CD4-positive, alpha-beta T cell treated with Interleukin-6 for 4 hours (primary cell): ENCODE results near the gene OTUD4.

ENCODE experiments used
- DNase-seq: peaks from one replicate; pipeline ENCODE4 v3.0.0-alpha.2; 2020; ENCODE audit warnings: mixed read lengths

Gene OTUD4

GRCh38 chr4:145108128-145108527 is 72.3 kb downstream of the OTUD4 start:
- DNase-seq: no peak

DNA sequence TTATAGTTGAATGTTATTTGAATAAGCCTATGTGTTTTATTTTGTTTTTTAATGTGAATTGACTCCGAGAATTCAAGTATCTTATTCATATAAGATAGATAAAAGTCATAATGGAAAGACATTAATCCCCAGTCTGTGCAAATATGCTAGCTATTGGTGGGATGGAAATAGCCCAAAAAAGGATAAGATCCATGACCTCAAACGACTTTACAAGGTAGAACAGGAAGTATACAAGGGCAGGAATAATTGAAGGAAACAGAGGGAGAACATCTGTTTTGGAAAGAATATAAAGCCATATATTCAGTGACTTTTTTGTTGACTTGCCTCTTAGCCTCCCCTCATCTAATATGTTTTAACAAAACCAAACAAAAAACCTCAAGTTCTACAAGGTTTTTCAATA is 73.3 kb downstream of the OTUD4 start:
- DNase-seq: no peak

GRCh38 chr4:145103496-145103895 is 76.9 kb downstream of the OTUD4 start:
- DNase-seq: no peak

DNA sequence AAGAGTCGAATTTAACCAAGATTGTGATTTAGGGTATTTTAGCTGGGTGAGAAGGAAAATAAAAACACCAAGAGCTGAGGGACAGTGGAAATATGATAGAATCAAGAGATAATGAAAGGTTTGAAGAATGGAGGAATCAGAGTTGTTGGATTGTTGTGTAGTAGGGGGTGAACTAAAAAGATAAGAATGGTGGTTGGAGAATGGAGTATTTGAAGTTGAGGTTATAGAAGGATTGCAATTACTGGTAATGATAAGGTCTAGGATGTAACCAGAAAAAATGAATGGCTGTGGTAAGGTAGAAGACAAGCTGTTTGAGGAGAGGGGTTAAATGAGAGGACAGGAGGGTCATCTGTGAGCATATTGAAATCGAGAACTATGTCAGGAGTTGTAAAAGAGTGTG is 77.8 kb downstream of the OTUD4 start:
- no peak for DNase-seq

GRCh38 chr4:145101091-145101490 is 79.3 kb downstream of the OTUD4 start:
- DNase-seq: no peak

GRCh38 chr4:145099653-145100052 is 80.7 kb downstream of the OTUD4 start:
- DNase-seq: no peak

GRCh38 chr4:145098675-145099037 is 81.7 kb downstream of the OTUD4 start:
- peak; percentile 46 for DNase-seq

GRCh38 chr4:145097821-145098674 is 82.3 kb downstream of the OTUD4 start, which contains the start of the genes ABCE1 and ANAPC10:
Gene ABCE1 (plus strand): TSS chr4:145098311. CDS start chr4:145104413, 6,102 bp downstream.
Gene ANAPC10 (minus strand): TSS chr4:145098196. CDS start chr4:145096099, 2,097 bp downstream.
- DNase-seq: peak; percentile 96

DNA sequence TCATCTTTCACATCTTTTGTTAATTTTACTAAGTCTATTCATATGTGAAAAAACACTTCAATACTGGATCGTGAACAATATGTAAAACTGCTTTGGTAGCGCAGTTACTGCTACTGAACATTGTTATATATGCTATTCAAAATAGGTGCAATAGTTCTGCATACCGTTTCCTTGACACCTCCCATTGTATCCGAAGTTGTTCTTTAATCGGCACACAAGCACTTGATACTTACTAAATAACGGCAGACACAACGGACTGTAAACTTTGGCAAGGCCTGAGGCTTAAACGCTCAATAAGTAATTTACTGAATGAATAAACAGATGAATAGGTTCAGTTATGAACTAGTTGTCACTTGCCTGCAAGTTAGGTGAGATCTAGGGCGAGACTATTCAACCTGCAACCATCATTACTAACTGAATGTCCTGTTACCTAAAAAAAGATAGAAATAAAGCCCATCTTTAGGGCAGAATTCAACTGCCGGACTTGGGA is 83.0 kb downstream of the OTUD4 start:
- DNase-seq: no peak

DNA sequence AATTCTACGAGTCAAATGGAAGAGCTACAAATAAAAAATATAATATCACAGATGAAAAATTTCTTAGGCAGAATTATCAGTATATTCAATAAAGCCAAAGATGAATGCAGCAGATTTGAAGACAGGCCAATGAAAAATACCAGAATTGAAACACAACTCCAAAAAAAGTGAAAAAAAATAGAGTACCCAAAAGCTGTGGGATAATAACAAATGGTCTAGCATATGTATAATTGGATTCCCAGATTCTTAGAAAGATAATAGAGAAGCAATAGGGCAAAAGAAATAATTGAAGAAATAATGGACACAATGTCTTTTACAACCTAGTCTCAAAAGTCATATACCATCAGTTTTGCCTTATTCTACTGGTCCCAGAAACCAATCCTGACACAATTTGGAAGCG is 86.8 kb downstream of the OTUD4 start:
- DNase-seq: no peak

- DNase-seq: no peak
Observed at GRCh38 chr4:145090380-145090779, 90.0 kb downstream of the OTUD4 start.

GRCh38 chr4:145083891-145084605 is 96.3 kb downstream of the OTUD4 start:
- DNase-seq: no peak
